Stimulated activated CD4-positive, alpha-beta T cell treated with anti-CD3 and anti-CD28 coated beads, Interleukin-2, amount 100 ng/mL, for 4 hours (primary cell): ENCODE data around the gene VPS16.

Source experiments
- DNase-seq: peaks from one replicate; pipeline ENCODE4 v3.0.0-alpha.2; 2020; ENCODE audit warnings: low read depth

The VPS16 gene

DNA sequence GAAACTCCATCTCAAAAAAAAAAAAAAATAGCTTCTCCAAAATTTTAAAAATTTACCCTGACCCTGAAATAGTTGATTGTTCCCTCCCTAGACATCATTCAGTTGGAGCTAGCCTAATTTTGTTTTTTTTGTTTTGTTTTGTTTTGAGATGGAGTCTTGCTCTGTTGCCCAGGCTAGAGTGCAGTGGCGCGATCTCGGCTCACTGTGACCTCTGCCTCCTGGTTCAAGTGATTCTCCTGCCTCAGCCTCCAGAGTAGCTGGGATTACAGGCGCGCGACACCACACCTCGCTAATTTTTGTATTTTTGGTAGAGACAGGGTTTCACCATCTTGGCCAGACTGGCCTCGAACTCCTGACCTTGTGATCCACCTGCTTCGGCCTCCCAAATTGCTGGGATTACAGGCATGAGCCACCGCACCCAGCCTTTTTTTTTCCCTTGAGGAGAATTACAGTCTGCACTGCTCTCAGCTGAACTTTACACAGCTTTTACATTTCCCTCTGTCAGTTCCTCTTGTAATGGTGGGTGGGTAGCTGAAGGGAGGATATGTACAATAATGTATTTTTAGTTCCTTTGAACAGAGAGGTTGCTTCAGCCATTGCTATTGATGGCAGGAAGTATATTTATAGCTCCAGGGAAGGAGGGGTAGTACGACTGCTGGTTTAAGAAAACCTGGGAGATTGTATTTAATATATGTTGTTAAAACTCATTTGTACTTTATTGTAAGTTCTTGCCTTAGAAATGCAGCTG lies 60.5 kb downstream of the VPS16 start:
- DNase-seq, result no peak

- DNase-seq, result no peak
These were observed 61.7 kb downstream of the VPS16 start for GRCh38 chr20:2902291-2902690.

GRCh38 chr20:2902818-2903217 lies 62.3 kb downstream of the VPS16 start:
- no peak for DNase-seq

DNA sequence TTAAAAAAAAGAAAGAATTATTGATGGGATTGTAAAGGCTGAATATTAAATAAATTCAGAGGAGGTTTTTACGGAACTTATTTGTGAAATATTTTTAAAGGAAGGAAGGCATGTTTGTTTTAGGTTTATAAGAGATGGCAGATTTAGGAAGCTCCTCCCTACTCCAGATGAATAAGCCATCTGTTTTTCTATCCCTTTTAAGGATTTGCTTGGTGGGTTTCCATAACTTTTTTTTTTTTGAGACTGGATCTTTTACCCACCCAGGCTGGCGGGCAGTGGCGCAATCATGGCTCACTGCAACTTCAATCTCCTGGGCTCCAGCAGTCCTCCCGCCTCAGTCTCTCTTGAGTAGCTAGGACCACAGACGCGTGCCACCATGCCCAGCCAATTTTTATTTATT lies 63.1 kb downstream of the VPS16 start:
- DNase-seq, result no peak

DNA sequence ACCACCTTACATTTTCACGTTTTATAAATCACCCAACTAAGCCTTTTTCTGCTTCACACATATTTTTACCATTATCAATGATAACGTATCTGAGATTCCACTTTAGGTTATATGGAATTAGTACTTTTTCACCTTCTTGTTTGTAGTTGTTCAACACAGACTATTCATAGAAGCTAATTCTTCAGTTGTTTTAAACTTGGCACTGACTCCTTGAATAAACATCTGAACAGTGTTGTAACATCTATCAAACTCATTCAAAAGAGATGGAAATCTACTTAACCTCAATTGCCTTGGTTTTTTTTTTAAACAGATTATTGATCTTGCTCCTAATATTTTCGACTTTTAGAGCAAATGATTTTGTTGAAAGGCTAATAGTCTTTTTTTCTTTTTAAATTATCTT lies 67.0 kb downstream of the VPS16 start:
- DNase-seq, result no peak

DNA sequence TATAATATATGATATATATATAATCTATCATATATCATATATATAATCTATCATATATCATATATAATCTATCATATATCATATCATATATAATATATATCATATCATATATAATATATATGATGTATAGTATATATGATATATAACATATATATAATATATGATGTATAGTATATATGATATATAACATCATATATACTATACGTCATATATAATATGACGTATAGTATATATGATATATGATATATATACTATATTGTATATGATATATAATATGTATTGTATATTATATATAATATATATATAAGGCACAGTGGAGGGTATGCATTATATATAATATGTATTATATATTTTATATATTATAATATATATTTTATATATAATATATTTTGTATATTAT lies 69.4 kb downstream of the VPS16 start:
- no peak for DNase-seq

DNA sequence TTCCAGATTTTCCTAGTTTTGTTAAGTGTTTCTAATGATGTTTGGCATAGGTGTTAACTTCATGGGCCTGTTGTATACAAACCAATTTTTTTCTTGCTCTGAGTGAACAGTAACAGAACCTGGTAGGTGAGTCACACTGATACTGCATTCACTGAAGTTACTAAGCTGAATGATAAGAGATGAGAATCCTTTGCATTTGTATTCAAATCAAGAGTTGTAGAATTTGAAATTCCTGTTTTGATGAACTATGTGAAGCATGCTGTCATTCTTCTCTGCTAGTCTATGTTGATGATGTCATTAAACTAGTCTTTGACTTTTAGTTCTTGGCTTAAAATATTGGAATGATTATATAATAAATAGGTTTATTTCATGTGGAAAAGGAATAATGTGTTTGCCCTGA lies 70.7 kb downstream of the VPS16 start:
- no peak for DNase-seq

DNA sequence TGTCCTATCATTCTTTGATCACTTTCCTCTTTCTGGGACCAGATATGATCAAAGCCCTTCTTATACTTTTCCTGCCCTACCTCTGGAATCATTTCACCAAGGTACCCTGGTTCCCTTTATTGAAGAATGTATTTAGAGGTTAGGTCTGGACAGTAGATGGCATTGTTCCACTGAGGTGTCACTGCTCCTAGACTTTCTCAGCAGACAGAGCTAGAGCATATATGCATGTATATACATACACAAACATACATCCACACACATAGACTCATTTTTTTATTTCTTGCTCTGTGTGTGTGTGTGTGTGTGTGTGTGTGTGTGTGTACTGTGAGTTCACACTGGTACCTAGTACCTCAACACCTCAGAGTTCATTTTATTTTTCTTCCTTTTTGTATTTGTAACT lies 73.6 kb downstream of the VPS16 start:
- DNase-seq, result no peak
